Thyroid gland (tissue), 4 donors: Measurements from ENCODE around the gene TIMP3. TPM values are rescaled to one million over a fixed set of nuclear protein-coding genes. Genes with fewer than 3 reads are reported as not detected.
"Not testable (repeated sequence)": the region's sequence is repeated elsewhere in the genome, so short reads cannot be mapped to it uniquely, and the experiment has no call there.

ENCODE experiments used
- DNase-seq, 2 donors: peaks; one replicate each; pipeline ENCODE4 v3.0.0-alpha.2; 2019
- H3K27ac ChIP-seq, 3 donors: fragments of 200-600 bp; sonication (generic); 1 replicate in 2 of 3; 2 replicates in 1 of 3; pipeline ENCODE4 v1.5.1; 2016 to 2019; ENCODE audit warnings: mild to moderate bottlenecking in 1 of 3, moderate library complexity in 1 of 3
- H3K27me3 ChIP-seq: fragments of 200-600 bp; sonication (generic); one replicate; pipeline ENCODE4 v1.5.1; 2019
- H3K36me3 ChIP-seq, 2 donors: fragments of 200-600 bp; sonication (generic); one replicate each; pipeline ENCODE4 v1.5.1; 2016 to 2019
- H3K4me1 ChIP-seq, 2 donors: fragments of 200-600 bp; sonication (generic); one replicate each; pipeline ENCODE4 v1.5.1; 2017 to 2019
- H3K4me3 ChIP-seq, 3 donors: fragments of 200-600 bp; sonication (generic); replicated peaks in 1 of 3; 1 replicate in 2 of 3; 2 replicates in 1 of 3; pipeline ENCODE4 v1.5.1; 2016; ENCODE audit warnings: mild to moderate bottlenecking in 1 of 3
- H3K9me3 ChIP-seq: fragments of 200-600 bp; sonication (generic); one replicate; pipeline ENCODE4 v1.5.1; 2017
- POLR2A ChIP-seq, 2 donors: fragments of 450-650 bp; IDR thresholded peaks; one replicate each; pipeline ENCODE4 v1.6.1; 2017; ENCODE audit warnings: antibody characterized with exemption in 2 of 2, mild to moderate bottlenecking in 2 of 2, moderate library complexity in 1 of 2
- WGBS, 2 donors: methylation state at CpG; one replicate each; pipeline ENCODE4 v1.1.5; 2017; 5-methylcytosine and 5-hydroxymethylcytosine counted together
- intact Hi-C: fragments of 100-400 bp; cut with DNase I; formaldehyde crosslinking; loops from one replicate; pipeline ENCODE4 v1.15.1; 2023
- total RNA-seq, 4 donors: library from RNA; depleted of rRNA; stranded (reverse); fragments of >200 nt; gene quantifications; one replicate each; pipeline ENCODE4 v1.2.3, GENCODE V29; 2016
- TF ChIP-seq, protein P1 (sequence below), 6 experiments: fragments of 200-600 bp in 3 of 6; fragments of 450-650 bp in 3 of 6; sonication (generic) in 3 of 6; IDR thresholded peaks; one replicate each; pipeline ENCODE4 v1.5.1; 2016 to 2019; ENCODE audit warnings: antibody characterized with exemption in 6 of 6, mild to moderate bottlenecking in 2 of 6, inconsistent platforms in 1 of 6, moderate library complexity in 1 of 6

TIMP3 gene
- total RNA-seq, 4 donors from 2014 or later, result 424 to 772 (median 543) TPM

DNA sequence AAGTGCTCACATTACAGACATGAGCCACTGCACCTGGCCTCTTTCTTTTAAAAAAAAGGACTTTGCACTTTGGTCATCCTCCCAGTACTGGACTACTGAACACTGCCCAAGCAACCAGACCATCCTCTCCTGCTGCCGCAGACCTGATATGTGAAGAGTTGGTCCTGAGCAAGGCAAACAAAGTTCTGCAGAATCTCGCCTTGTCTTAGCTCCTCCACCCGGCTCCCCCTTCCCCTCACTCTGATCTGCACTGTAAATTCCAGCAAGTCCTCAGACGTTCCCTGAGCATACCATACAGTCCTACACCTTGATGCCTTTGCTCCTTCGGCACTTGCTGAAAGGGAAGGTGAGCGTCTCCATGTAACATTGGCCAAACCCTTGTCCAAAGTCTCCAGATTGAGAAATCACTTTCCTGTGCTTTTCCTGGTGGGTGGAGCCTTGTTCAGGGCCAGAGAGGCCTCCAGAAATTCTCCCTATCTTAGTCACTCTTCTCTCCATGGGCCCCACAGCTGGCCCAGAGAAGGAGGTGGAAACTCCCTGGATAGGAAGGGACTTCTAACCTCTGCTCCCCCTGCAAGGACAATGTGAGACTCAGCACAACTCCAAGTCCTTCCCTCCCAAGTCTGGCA lies 47.0 kb upstream of the TIMP3 start:
- no peak for DNase-seq
- Histone ChIP-seq H3K27me3 (no peaks in the 10 kb centered on the region), H3K9me3 (no peaks in the 10 kb centered on the region), H3K36me3 (no peaks in the 10 kb centered on the region), H3K27ac (peak overlapping the region in 2 of 3 donors; percentile 8 to 17), H3K4me3 (no peak overlapping the region), H3K4me1 (peaks cover 0 to 8% of the 10 kb centered on the region in 2 donors)
- WGBS, 2 donors, result 66 to 71% methylated on average over 6 of the region's 6 CpGs
- no peak for TF ChIP-seq POLR2A (IDR thresholded peaks at IDR 0.05)
- TF ChIP-seq, protein P1, sequence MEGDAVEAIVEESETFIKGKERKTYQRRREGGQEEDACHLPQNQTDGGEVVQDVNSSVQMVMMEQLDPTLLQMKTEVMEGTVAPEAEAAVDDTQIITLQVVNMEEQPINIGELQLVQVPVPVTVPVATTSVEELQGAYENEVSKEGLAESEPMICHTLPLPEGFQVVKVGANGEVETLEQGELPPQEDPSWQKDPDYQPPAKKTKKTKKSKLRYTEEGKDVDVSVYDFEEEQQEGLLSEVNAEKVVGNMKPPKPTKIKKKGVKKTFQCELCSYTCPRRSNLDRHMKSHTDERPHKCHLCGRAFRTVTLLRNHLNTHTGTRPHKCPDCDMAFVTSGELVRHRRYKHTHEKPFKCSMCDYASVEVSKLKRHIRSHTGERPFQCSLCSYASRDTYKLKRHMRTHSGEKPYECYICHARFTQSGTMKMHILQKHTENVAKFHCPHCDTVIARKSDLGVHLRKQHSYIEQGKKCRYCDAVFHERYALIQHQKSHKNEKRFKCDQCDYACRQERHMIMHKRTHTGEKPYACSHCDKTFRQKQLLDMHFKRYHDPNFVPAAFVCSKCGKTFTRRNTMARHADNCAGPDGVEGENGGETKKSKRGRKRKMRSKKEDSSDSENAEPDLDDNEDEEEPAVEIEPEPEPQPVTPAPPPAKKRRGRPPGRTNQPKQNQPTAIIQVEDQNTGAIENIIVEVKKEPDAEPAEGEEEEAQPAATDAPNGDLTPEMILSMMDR (IDR thresholded peaks at IDR 0.05), result no peak
- intact Hi-C loops, result no loop called here

DNA sequence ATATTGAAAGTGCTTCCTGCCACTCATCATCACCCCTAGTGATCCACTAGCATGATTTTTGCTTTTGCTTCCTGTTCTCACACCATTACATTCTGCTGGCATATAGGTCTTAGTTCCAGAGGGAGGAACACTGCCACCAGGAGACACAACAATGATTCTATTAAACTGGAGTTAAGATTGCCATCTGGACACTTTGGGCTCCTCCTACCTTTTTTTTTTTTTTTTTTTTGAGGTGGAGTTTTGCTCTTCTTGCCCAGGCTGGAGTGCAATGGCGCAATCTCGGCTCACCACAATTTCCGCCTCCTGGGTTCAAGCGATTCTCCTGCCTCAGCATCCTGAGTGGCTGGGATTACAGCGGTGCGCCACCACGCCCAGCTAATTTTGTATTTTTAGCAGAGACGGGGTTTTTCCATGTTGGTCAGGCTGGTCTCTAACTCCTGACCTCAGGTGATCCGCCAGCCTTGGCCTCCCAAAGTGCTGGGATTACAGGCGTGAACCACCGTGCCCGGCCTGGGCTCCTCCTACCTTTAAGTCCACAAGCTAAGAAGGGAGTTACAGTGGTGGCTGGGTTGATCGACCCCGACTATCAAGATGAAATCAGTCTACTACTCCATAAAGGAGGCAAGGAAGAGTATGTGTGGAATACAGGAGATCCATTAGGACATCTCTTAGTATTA lies 44.3 kb upstream of the TIMP3 start:
- intact Hi-C loops, H3K27ac ChIP-seq, H3K27me3 ChIP-seq, H3K4me3 ChIP-seq, DNase-seq, H3K36me3 ChIP-seq, H3K9me3 ChIP-seq: not testable (repeated sequence)
- H3K4me1 ChIP-seq, result peaks cover 6 to 26% of the 10 kb centered on the region in 2 donors
- 94 to 95% methylated on average over 14 of the region's 14 CpGs for WGBS, 2 donors

DNA sequence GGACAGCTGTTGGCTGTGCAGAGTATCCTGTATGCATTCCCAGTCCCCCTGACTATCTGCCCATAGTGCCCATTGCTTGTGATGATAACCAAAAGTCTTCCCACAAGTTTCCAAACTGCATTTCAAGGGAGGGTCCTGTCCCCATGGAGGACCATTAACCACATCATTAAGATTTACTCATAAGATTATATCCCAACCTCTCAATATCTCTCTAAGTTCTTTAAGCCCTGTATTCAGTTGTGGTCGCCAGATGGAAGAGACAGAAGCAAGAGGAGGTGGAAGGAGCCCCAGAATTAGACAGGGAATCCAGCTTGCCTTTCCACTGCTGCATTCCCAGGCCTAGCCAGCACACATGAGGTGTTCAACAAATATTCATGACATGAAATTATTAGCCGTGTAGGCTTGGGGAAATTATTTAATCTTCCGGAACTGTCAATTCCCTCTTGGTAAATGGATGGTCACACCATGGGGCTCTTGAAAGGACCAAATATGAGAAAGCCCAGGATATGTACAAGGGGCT lies 42.6 kb upstream of the TIMP3 start:
- Histone ChIP-seq H3K4me1 (peaks cover 6 to 27% of the 10 kb centered on the region in 2 donors), H3K27me3 (no peaks in the 10 kb centered on the region), H3K27ac (no peak overlapping the region), H3K9me3 (no peaks in the 10 kb centered on the region), H3K4me3 (no peak overlapping the region), H3K36me3 (no peaks in the 10 kb centered on the region)
- DNase-seq, result no peak
- WGBS, 2 donors, result 95 to 96% methylated on average over 3 of the region's 3 CpGs
- TF ChIP-seq, protein P1 (IDR thresholded peaks at IDR 0.05), result no peak
- TF ChIP-seq POLR2A (IDR thresholded peaks at IDR 0.05), result no peak
- intact Hi-C loops, result no loop called here

DNA sequence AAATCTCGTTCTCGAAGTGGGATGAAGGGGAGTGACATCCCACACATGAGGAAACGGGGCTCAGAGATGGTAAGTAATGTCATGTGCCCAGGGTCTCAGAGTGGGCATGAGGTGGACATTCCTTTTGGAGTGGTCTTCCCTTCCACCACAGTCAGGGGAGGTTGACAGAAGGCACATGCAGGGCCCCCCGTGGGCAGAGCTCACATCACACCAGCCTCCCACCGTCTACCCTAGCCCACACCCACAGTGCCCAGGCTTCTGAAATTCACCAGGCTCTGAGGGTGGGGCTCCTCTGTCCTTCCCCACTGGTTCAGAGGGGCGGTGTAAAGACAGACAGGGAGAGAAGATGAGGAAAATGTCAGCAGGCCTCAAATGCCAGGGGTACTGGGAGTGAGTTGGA lies 41.1 kb upstream of the TIMP3 start:
- peaks cover 10 to 33% of the 10 kb centered on the region in 2 donors for H3K4me1 ChIP-seq
- intact Hi-C loops, result no loop called here
- no peak overlapping the region for H3K4me3 ChIP-seq
- no peaks in the 10 kb centered on the region for H3K27me3 ChIP-seq
- TF ChIP-seq, protein P1 (IDR thresholded peaks at IDR 0.05), result no peak
- TF ChIP-seq POLR2A (IDR thresholded peaks at IDR 0.05), result no peak
- no peaks in the 10 kb centered on the region for H3K36me3 ChIP-seq
- DNase-seq, result no peak
- H3K27ac ChIP-seq, result peak overlapping the region; percentile 10 to 76 (median 67)
- H3K9me3 ChIP-seq, result no peaks in the 10 kb centered on the region
- WGBS, 2 donors, result 83 to 86% methylated on average over 6 of the region's 6 CpGs

DNA sequence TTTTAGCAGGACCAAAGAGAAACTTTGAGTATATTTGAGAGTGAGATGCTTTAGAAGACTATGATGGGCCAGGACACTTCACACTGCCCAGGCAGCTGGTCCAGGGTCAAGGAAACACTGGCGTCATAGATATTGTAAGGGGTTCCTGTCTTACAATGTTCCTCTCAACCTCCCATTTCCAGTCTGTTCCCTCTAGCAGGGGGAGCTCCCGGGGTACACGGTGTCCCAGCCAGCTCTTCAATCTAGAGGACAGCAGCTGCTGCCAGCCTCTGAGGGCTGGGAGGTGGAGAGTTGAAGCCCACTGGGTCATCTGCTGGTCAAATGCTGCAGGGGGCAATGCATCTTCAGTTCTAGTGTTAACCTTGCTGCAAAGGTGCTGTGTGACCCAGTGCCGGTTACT lies 40.7 kb upstream of the TIMP3 start:
- Histone ChIP-seq H3K27ac (peak overlapping the region; percentile 49 to 76 (median 67)), H3K36me3 (no peaks in the 10 kb centered on the region), H3K9me3 (no peaks in the 10 kb centered on the region), H3K27me3 (no peaks in the 10 kb centered on the region), H3K4me1 (peaks cover 10 to 33% of the 10 kb centered on the region in 2 donors), H3K4me3 (no peak overlapping the region)
- intact Hi-C loops, result no loop called here
- no peak for DNase-seq
- TF ChIP-seq POLR2A (IDR thresholded peaks at IDR 0.05), result no peak
- TF ChIP-seq, protein P1 (IDR thresholded peaks at IDR 0.05), result no peak
- WGBS, 2 donors, result 52 to 73% methylated on average over 4 of the region's 4 CpGs
